Stomach (tissue), 4 donors: ENCODE data around the gene ELMOD1.

Experiments
- CTCF ChIP-seq, 7 experiments: fragments of 450-650 bp in 4 of 7; fragments of 200-600 bp in 3 of 7; sonication (generic) in 3 of 7; IDR thresholded peaks; one replicate each; pipeline ENCODE4 v1.5.1; 2016 to 2019; ENCODE audit warnings: antibody characterized with exemption in 7 of 7, control low read depth in 2 of 7, mild to moderate bottlenecking in 1 of 7
- EP300 ChIP-seq: sonication (generic); formaldehyde crosslinking; IDR thresholded peaks from one replicate; pipeline ENCODE4 v1.6.1; 2017; ENCODE audit warnings: antibody characterized with exemption
- POLR2A ChIP-seq, 4 donors: fragments of 450-650 bp; IDR thresholded peaks; one replicate each; pipeline ENCODE4 v1.6.1; 2016; ENCODE audit warnings: antibody characterized with exemption in 4 of 4, control low read depth in 2 of 4, mild to moderate bottlenecking in 1 of 4, moderate library complexity in 1 of 4
- POLR2AphosphoS5 ChIP-seq, 3 donors: sonication (generic); formaldehyde crosslinking; IDR thresholded peaks; one replicate each; pipeline ENCODE4 v1.6.1; 2016; ENCODE audit warnings: antibody characterized with exemption in 3 of 3

GRCh38 chr11:107623183-107623582 is 32.2 kb downstream of the ELMOD1 start:
- TF ChIP-seq CTCF (IDR thresholded peaks at IDR 0.05) (no peak), POLR2A (IDR thresholded peaks at IDR 0.05) (no peak), POLR2AphosphoS5 (IDR thresholded peaks at IDR 0.05) (no peak), EP300 (no peak)
